Fibroblast of villous mesenchyme (primary cell): ENCODE results near the gene BCL2L11. TPM values are rescaled to one million over a fixed set of nuclear protein-coding genes. Genes with fewer than 3 reads are reported as not detected.

Source experiments
- DNase-seq: peaks from one replicate; pipeline ENCODE4 v3.0.0-alpha.2; 2010; ENCODE audit warnings: low read depth
- H3K4me3 ChIP-seq: 2 replicates; pipeline ENCODE4 v1.5.1; 2011; ENCODE audit warnings: low read depth, mild to moderate bottlenecking, low read length
- CTCF ChIP-seq: IDR thresholded peaks from 2 replicates; pipeline ENCODE4 v1.5.1; 2012; ENCODE audit warnings: low read depth, mild to moderate bottlenecking, low read length; ENCODE audit not compliant: insufficient read depth
- total RNA-seq: library from RNA; depleted of rRNA; stranded (reverse); fragments of >200 nt; gene quantifications from 2 replicates; pipeline ENCODE4 v1.2.3, GENCODE V29; 2012

BCL2L11 gene
- total RNA-seq, 1 donor = 0.86 TPM

- TF ChIP-seq CTCF = no peak
- no peak for DNase-seq
- no peak overlapping the region for H3K4me3 ChIP-seq
Observed at GRCh38 chr2:111199840-111200239, 79.1 kb downstream of the BCL2L11 start.

GRCh38 chr2:111200333-111200881 lies 79.7 kb downstream of the BCL2L11 start:
- no peak for DNase-seq
- TF ChIP-seq CTCF = no peak
- no peak overlapping the region for H3K4me3 ChIP-seq

GRCh38 chr2:111201214-111201613 lies 80.5 kb downstream of the BCL2L11 start:
- TF ChIP-seq CTCF = no peak
- no peak for DNase-seq
- no peak overlapping the region for H3K4me3 ChIP-seq

- H3K4me3 ChIP-seq = no peak overlapping the region
- peak; percentile 21 for DNase-seq
- no peak for TF ChIP-seq CTCF
Observed at GRCh38 chr2:111202266-111203040, 81.7 kb downstream of the BCL2L11 start.

- no peak for TF ChIP-seq CTCF
- no peak for DNase-seq
- H3K4me3 ChIP-seq = no peak overlapping the region
Observed at GRCh38 chr2:111204706-111205105, 84.0 kb downstream of the BCL2L11 start.

GRCh38 chr2:111205774-111206173 lies 85.1 kb downstream of the BCL2L11 start:
- H3K4me3 ChIP-seq = no peak overlapping the region
- no peak for TF ChIP-seq CTCF
- no peak for DNase-seq
